ENCODE results near the gene MCAM.

GRCh38 chr11:119267645-119268044, 49.3 kb downstream of the MCAM start:
- TF ChIP-seq CTCF (conservative IDR thresholded peaks at IDR 0.05; ENCODE audit: low read depth, low read length) (no peak), EZH2 (IDR thresholded peaks at IDR 0.05; ENCODE audit: low read length, unreplicated experiment) (no peak), EZH2phosphoT487 (IDR thresholded peaks at IDR 0.05; ENCODE audit: borderline replicate concordance, low read length) (no peak)
